GM19324 (cell line): Measurements from ENCODE around the gene NOBOX.
"Not testable (repeated sequence)": the region's sequence is repeated elsewhere in the genome, so short reads cannot be mapped to it uniquely, and the experiment has no call there.

Source experiments
- ATAC-seq: cut with Tn5 transposase; IDR thresholded peaks from one replicate; pipeline ENCODE4 v1.9.1; 2021; ENCODE audit warnings: mild to moderate bottlenecking, moderate library complexity; ENCODE audit not compliant: unreplicated experiment, low FRiP score

Gene NOBOX

GRCh38 chr7:144397086-144397485, 6.4 kb downstream of the NOBOX start:
- ATAC-seq: no peak

DNA sequence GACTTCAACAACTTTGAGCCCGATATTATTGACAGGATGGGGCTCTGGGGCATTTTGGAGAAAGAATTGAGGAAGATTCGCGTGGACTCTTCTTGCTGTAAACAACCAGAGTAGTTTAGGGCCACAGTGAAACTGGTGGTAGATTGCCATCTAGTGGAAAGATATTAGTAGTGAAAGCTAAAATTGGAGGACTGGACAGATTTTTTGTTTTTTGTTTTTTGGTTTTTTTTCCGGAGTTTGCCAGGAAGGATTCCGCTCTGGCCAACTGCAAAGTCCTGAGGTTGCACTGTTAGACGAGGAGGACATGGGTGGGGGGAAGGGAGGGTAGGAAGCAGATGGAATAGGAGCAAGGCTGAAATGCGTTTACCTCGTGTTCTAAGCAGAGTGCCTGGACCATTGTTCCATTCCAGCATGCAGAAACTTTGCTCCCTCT, 11.7 kb downstream of the NOBOX start:
- ATAC-seq: peak; percentile 70

GRCh38 chr7:144391014-144391413, 12.5 kb downstream of the NOBOX start:
- ATAC-seq: no peak

DNA sequence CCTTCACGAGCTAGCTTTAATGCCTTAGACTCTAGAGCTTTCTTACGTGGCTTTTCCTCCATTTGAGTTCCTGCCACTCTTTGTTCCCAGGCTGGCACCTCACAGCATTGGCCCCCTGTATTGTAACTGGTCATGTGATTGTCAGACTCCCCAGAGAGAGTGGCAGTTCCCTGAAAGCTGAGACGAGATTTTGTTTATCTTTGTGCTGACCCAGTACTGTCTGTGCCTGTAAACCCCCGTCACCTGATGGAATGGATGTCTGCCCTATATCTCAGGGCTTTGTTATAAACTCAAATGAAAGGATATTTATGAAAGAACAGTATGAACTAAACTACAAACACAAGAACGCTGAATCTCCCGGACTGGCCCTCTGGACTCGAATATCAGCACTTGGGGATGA, 13.0 kb downstream of the NOBOX start:
- ATAC-seq: no peak

GRCh38 chr7:144388950-144389349, 14.5 kb downstream of the NOBOX start:
- ATAC-seq: no peak

- no peak for ATAC-seq
These were observed 16.8 kb downstream of the NOBOX start for GRCh38 chr7:144386741-144387140.

DNA sequence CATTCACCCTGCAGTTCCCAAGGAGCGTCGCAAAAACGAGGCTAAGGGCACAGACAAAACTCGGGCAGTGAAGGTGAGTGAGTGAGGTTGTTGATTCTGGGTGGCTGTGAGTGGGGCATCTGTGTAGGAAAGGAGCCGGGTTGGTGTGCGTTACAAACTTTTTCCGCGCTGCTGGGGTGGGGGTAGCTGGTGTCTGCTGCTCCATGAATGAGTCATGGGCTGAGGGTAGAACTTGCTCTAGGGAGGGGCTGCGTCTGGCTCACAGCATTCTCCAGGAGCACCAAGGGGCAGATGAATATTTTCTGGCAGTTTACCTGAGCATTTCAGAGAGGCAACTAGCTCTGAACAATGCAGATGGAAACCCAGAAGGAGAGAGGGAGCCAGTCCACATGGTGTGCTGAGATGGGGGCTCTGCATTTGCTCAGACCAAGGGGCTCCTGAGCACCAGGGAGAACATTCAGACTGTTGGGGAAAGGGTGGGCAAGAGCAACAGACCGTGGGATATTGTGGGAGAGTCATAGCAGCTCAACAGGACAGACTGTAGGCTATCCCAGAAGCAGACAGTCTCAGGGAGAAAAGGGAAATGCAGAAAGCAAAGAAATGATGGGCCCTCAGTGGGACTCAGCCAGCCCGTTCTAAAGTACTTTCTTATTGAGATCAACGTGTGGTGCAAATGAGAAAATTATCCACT, 18.8 kb downstream of the NOBOX start:
- ATAC-seq: no peak

DNA sequence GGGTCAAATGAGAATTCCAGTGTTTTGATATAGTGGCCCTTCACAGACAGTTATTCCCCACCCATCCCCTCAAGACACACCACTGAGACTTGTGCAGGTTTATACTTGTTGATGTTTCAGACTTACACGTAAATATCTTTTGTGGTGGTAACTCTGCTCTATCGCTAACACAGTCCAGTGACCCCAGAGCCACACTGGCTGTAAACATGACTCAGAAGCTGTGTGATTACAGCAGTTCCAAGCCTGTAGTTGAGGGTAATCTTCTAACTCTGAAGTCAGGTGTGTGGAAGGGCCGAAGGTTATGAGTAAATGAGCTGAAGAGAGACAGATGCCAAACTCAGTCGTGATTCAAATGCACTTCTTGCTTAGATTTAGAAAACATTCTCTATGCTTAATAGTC, 19.4 kb downstream of the NOBOX start:
- ATAC-seq: no peak

DNA sequence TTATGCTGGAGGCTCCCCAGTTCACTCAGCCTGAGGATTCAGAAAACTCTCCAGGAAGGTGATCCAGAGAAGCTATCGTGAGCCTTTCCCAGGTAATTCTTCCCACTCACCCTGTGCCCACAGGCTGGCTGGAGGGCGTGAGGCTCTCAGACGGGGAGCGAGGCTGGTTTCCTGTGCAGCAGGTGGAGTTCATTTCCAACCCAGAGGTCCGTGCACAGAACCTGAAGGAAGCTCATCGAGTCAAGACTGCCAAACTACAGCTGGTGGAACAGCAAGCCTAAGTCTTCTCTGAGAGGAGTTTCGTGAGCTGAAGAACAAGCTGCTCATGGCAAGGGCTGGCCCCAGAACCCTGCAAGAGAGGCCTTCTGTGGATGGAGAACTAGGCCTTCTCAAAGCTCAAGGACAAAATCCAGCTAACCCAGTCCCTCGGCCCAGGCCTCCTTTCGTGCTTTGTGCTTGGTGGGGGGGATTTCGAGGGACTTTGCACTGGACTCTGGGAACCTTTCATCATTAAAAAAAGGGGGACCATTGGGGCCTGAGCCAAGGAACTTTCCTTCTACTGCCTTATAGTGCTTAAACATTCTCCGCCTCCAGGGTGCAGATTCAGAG, 23.6 kb downstream of the NOBOX start:
- ATAC-seq: no peak

DNA sequence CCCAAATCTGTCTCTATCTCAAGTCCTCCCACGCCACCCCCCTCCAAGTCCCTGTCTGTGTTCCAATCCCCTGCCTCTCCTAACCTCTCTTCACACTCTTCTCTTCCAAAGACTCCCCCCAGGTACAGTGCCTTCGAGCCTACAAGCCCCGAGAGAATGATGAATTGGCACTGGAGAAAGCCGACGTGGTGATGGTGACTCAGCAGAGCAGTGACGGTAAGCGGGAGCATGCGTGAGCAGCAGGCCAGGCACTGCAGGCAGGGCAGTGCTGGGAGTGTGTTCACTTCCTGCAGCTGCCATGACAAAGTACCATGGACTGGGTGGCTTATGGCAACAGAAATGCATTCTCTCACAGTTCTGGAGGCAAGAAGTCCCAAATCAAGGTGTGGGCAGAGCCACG, 24.8 kb downstream of the NOBOX start:
- no peak for ATAC-seq

DNA sequence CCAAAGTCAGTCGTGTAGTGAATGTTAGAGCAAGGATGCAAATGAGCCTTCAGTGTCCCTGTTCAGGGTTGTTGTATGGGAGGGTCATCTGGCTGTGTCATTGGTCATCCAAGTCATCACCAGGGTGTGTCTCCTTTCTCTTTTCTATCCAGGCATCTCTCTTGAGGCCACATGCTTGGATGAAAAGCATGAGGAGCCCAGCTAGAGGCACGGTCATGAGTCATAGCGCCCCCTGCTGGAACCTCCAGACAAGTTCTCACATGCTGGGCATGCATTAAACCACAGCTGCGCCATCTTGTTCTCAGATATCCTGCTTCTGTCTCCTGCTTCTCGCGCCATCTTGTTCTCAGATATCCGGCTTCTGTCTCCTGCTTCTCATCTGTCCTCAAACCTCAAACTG, 34.3 kb downstream of the NOBOX start:
- not testable (repeated sequence) for ATAC-seq

DNA sequence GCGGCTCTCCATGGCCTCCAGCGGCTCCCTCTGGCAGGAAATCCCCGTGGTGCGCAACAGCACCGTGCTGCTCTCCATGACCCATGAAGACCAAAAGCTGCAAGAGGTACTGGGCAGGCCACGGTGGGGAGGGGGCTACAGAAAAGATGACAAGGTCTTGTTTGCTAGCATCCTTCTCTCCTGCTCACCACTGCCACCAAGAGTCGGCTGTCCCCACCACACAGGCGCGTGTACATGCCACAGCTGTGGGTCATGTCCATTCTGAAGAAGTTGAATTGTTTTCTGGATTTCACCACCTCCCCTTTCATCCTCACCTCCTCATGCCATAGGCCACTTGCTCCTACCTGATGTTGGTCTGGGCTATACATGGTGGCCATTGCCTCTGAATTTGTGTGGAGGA, 36.2 kb downstream of the NOBOX start:
- ATAC-seq: not testable (repeated sequence)

- ATAC-seq: not testable (repeated sequence)
These were observed 38.0 kb downstream of the NOBOX start for GRCh38 chr7:144365523-144365922.

DNA sequence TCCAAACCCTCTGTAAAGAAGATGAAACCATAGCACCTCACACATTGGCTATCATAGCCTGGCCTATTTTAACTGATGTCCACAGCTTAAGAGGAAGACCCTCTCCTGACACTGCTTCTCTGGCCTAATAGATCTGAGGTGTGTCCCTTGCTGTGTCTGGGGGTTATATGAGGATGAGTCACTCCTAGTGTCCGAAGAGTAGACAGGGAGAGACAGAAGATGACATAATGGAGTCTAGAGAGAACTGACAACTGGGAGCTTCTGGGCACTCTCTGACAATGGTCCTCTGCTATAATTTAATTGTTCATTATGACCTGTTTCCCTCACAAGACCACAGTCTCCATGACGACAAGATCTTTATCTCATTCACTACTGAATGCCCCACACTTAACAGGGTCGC, 41.4 kb downstream of the NOBOX start:
- ATAC-seq: not testable (repeated sequence)

GRCh38 chr7:144356860-144357259, 46.6 kb downstream of the NOBOX start:
- not testable (repeated sequence) for ATAC-seq

DNA sequence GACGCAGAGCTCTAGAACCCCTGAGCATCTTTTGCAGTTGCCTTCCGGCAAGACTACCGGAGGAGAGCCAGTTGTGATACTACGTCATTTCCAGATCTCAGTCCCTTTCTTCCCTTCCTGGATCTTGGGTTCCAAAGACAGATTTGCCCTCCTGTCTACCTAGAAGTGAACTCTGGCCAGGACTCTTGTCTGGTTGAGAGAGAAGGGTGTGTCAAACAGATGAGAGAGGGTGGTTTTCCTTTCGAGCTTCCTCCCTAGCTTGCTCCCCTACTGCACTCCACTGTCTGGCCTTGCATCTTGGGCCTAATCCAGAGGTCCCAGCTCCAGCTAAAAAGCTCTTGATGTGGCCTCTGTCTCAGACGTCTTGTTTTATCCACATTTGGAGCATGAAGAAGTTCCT, 47.3 kb downstream of the NOBOX start:
- ATAC-seq: not testable (repeated sequence)

- peak; percentile 81 for ATAC-seq
These were observed 48.2 kb downstream of the NOBOX start, which contains the start of gene ARHGEF5 for GRCh38 chr7:144355176-144355822. Gene ARHGEF5 (plus strand): TSS chr7:144355402. CDS start chr7:144362670, 7,268 bp downstream.

DNA sequence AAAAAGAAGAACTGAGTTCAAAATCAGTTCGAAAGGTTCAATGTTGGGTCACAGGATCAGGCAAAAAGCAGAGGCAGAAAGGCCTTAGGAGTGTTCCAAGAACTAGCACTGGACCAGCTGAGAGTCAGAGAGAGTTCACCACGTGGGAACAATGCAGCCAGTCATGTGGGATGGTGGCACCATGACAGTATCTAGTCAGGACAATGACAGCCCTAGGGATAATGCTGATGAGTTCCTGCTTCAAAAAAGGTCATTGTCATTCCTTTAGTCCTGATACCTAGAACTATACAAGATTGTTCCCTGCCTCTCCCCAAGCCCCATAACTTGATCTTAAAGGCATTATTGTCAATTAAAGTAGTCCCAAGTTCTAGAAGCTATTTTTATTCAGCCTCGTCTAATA, 51.8 kb downstream of the NOBOX start:
- ATAC-seq: not testable (repeated sequence)

DNA sequence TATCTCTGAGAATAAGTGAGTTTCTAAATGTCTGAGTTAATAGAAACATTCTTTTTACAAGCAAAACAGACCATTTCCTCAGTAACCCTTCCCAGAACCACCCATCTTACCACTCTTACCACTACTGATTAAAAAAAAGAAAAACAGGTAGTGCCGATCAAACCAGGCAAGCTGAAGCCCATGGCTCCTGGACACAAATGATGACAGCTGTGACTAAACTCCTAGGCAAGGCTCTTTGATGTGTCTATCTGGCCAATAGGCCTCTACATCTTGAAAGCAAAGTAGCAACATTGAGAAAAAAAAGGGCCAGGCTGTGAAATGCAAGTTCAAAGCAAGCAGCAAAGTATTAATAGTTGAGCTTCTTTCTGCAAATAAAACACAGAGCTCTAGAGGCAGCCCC, 54.9 kb downstream of the NOBOX start:
- not testable (repeated sequence) for ATAC-seq
